WI38 (cell line): ENCODE results near the gene BAG5.

Experiments used
- H3K4me3 ChIP-seq: 2 replicates; pipeline ENCODE4 v1.5.1; 2011; ENCODE audit warnings: low read depth, mild to moderate bottlenecking, control low read depth, low read length
- TF ChIP-seq, protein P1 (sequence below): IDR thresholded peaks from 2 replicates; pipeline ENCODE4 v1.5.1; 2012; ENCODE audit warnings: low read depth, mild to moderate bottlenecking, control low read depth, low read length

Gene BAG5

DNA sequence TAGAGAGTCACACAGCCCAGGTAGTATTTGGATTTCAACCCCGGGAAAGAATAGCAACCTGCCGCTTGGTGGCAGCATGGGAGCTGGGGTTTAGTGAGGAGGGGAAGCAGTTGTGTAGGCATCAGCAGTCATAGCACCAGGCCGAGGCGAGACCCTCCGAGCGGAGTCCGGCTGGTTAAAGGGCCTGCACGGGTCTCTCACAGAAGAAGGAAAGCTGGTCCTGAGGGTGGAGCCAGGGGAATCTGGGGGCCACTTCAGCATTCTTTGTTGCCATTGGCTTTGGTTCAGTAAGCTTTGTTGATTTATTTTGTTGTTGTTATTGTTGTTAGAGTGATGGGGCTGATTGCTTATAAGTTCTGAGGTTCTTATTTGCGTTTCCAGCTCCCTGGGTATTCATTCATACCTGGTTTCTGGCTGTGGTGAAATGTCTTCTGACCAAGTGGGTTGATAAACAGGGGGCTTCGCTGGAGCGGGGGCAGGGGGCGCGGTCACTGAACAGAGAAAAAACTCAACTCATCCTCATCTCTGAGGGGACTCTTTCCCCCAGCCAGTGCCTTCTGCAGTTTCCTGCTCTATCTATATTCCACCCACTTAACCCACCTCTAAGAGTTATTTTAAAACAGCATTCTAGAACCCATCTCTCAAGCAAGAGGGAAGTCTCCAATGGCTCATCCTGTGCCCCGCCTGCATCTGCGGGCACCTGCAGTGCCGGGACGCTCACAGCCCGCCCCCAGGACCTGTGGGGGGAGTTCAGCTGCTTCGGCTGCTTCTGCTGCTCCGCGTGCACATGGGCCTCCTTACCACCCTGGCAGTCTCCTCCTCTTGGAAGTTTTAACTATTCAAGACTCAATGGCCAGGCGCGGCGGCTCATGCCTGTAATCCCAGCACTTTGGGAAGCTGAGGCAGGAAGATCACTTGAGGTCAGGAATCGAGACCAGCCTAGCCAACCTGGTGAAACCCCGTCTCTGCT is 51.4 kb downstream of the BAG5 start:
- H3K4me3 ChIP-seq = no peak overlapping the region
- TF ChIP-seq, protein P1, sequence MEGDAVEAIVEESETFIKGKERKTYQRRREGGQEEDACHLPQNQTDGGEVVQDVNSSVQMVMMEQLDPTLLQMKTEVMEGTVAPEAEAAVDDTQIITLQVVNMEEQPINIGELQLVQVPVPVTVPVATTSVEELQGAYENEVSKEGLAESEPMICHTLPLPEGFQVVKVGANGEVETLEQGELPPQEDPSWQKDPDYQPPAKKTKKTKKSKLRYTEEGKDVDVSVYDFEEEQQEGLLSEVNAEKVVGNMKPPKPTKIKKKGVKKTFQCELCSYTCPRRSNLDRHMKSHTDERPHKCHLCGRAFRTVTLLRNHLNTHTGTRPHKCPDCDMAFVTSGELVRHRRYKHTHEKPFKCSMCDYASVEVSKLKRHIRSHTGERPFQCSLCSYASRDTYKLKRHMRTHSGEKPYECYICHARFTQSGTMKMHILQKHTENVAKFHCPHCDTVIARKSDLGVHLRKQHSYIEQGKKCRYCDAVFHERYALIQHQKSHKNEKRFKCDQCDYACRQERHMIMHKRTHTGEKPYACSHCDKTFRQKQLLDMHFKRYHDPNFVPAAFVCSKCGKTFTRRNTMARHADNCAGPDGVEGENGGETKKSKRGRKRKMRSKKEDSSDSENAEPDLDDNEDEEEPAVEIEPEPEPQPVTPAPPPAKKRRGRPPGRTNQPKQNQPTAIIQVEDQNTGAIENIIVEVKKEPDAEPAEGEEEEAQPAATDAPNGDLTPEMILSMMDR = no peak

DNA sequence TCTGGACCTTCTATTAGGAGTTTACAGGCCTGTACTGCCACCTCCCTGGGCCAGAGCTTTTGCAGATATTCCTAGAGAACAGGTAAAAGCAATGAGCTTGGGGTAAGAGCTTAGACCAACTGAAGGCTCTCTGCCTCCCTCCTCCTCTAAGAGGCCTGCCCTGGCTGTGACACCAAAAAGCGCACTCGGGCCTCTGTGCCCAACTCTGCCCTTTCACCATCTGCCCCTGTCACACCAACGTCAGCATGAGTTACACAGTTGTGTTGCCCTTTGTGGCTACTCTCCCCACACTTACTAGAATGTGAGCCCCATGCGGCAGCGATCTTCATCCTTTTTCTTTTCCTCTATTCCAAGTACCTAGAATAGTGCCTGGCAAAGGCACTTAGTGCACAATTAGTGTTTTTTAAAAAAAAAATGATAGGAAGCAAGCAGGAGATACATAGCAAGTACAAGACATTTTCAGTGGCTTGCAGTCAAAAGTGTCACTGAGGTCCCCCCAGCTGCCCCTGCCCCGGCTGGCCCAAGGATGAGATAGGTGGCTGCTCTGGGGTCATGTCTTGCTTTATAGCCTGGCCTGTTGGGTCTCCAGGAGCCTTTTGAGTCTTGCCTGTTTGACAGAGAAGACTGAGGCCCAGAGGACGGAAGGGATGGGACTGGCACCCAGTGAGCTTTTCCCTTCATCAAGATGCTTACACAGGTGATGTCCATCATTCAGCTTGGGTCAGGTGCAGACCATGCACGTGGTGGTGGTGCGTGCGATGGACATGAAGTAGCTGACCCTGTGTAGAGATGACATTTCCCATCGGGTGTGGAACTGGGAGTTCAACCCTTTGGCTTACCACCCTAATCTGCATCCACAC is 52.4 kb downstream of the BAG5 start:
- no peak overlapping the region for H3K4me3 ChIP-seq
- TF ChIP-seq, protein P1 = no peak

DNA sequence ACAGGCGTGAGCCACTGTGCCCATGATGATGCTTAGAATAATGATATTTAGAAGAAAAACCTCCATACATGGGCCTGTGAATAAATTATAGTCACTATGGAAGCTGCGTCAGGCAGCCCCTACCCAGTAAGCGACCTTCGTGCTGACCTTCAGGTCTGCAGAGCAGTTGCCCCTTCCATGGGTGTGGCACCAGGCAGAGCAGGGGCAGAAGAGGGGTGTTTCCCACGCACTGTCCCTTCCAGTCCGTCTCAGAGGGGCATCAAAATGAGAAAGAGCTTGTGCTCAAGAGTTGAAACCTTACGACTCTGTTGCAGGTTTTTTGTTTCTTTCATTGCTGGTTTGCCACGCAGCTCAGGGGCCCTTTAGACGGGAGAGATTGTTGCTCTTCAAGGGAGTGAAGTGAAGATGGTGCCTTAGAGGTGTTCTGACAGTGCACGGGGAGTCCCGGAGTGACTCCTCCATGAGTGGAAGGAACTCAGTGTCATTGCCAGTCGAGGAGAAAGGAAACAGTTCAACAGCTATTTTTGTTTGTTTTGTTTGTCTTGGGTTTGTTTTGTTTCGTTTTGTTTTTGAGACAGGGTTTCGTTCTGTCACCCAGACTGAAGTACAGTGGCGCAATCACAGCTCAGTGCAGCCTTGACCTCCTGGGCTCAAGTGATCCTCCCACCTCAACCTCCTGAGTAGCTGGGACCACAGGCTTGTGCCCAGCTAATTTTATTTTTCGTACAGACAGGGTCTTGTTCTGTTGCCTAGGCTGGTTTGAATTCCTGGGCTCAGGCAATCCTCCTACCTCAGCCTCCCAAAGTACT is 53.7 kb downstream of the BAG5 start:
- TF ChIP-seq, protein P1 = no peak
- H3K4me3 ChIP-seq = no peak overlapping the region

DNA sequence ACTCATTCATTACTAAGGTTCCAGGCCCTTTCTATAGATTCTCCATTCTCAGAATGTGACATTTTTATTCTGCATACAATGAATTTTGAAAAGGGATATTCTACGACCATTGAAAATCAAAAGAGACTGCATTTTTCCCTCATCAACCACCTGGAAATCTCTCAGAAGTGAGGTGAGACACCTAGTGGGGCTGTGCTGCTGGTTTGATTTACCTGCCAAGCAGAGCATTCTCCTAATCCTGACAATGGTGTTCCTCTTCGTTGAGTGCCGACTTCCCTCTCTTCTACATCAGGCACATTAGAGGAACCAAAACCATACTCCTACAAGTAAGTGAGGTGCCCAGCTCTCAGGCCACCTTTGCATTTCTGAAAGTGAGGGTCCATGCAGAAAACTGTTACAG is 54.7 kb downstream of the BAG5 start:
- TF ChIP-seq, protein P1 = no peak
- H3K4me3 ChIP-seq = no peak overlapping the region
